PC-9 (cell line): Measurements from ENCODE around the gene CALN1. TPM values are rescaled to one million over a fixed set of nuclear protein-coding genes. Genes with fewer than 3 reads are reported as not detected.
"Not testable (repeated sequence)": the region's sequence is repeated elsewhere in the genome, so short reads cannot be mapped to it uniquely, and the experiment has no call there.

Experiments used
- BruUV-seq: library from RNA; stranded (reverse); fragments of 400-500 nt; replicated peaks from 2 replicates; lab custom pipeline; 2021; lab: Mats Ljungman, UMichigan
- CTCF ChIA-PET: fragments of 300-600 bp; sonication (Branson Sonifier 250); formaldehyde crosslinking; loops from one replicate; lab custom pipeline; 2022; ENCODE audit warnings: antibody characterized with exemption; lab: Charles Lee
- POLR2A ChIA-PET: fragments of 300-600 bp; sonication (Branson Sonifier 250); formaldehyde crosslinking; loops from one replicate; lab custom pipeline; 2022; ENCODE audit warnings: antibody characterized with exemption; ENCODE audit not compliant: unreplicated experiment; lab: Charles Lee
- DNase-seq, 2 experiments: peaks; one replicate each; pipeline versions ENCODE4 v3.0.0 to v3.0.0-alpha.2; 2015 to 2022; ENCODE audit warnings: mixed read lengths in 1 of 2
- H2AFZ ChIP-seq: fragments of 200-600 bp; sonication (generic); 2 replicates; pipeline ENCODE4 v1.8.1; 2017; ENCODE audit warnings: antibody characterized with exemption
- H3F3A ChIP-seq: fragments of 200-600 bp; sonication (generic); 2 replicates; pipeline ENCODE4 v1.8.1; 2017; ENCODE audit warnings: antibody characterized with exemption, mild to moderate bottlenecking, low read depth; ENCODE audit not compliant: insufficient read depth
- H3K27ac ChIP-seq: fragments of 200-600 bp; sonication (generic); 2 replicates; pipeline ENCODE4 v1.6.1; 2016; ENCODE audit warnings: mixed run types
- H3K27me3 ChIP-seq: fragments of 200-600 bp; sonication (generic); 2 replicates; pipeline ENCODE4 v1.6.1; 2016; ENCODE audit warnings: low read depth, mixed run types; ENCODE audit not compliant: insufficient read depth
- H3K36me3 ChIP-seq: fragments of 200-600 bp; sonication (generic); 2 replicates; pipeline ENCODE4 v1.6.1; 2016; ENCODE audit warnings: low read depth, mixed run types
- H3K4me1 ChIP-seq: fragments of 200-600 bp; sonication (generic); replicated peaks from 2 replicates; pipeline ENCODE4 v1.6.1; 2016; ENCODE audit warnings: mixed run types; ENCODE audit not compliant: insufficient read depth
- H3K4me2 ChIP-seq: fragments of 200-600 bp; sonication (generic); 2 replicates; pipeline ENCODE4 v1.6.1; 2017; ENCODE audit warnings: mixed run types
- H3K4me3 ChIP-seq: fragments of 200-600 bp; sonication (generic); 2 replicates; pipeline ENCODE4 v1.6.1; 2016; ENCODE audit warnings: mixed run types
- H3K79me2 ChIP-seq: fragments of 200-600 bp; sonication (generic); 2 replicates; pipeline ENCODE4 v1.6.1; 2017; ENCODE audit warnings: low read depth, mixed run types
- H3K9me2 ChIP-seq: fragments of 200-600 bp; sonication (generic); 2 replicates; pipeline ENCODE4 v1.8.1; 2017; ENCODE audit warnings: mild to moderate bottlenecking; ENCODE audit not compliant: insufficient read depth
- H3K9me3 ChIP-seq: fragments of 200-600 bp; sonication (generic); 2 replicates; pipeline ENCODE4 v1.8.1; 2016; ENCODE audit warnings: low read depth; ENCODE audit not compliant: insufficient read depth
- H4K20me1 ChIP-seq: fragments of 200-600 bp; sonication (generic); 2 replicates; pipeline ENCODE4 v1.8.1; 2017; ENCODE audit not compliant: insufficient read depth
- EZH2 ChIP-seq: fragments of 200-600 bp; sonication (generic); IDR thresholded peaks from 2 replicates; pipeline ENCODE4 v1.8.0; 2017; ENCODE audit warnings: antibody characterized with exemption, low read depth
- intact Hi-C: fragments of 100-400 bp; cut with micrococcal nuclease; formaldehyde crosslinking; loops from one replicate; pipeline ENCODE4 v1.10.0; 2022; ENCODE audit not compliant: unreplicated experiment
- total RNA-seq: library from RNA; stranded (reverse); gene quantifications from 2 replicates; pipeline ENCODE4 v1.2.3, GENCODE V29; 2021
- TF ChIP-seq, protein P1 (sequence below): fragments of 200-600 bp; sonication (generic); conservative IDR thresholded peaks from 2 replicates; pipeline ENCODE4 v1.6.1; 2017; ENCODE audit warnings: mixed run types, antibody characterized with exemption, mild to moderate bottlenecking, moderate library complexity

The CALN1 gene
- total RNA-seq, 1 experiment from 2014 or later: not detected

DNA sequence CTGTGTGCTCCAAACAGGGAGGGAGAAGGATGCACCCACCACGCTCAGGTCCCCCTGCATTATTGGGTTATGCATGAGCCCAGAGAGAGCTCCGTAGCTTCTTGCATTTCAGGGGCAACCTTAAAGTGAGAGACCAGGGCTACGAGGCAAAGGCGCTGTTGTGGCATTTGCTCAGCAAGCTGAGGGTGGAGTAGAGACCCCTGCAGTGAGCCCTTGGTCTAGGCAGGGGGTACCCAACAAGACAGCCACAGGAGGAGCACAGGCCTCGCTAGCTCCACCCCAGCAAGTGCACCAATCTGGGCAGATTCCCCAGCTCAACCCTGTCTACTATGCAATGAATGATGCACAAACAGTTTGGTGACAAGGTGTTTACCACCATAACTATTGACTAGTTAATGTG, 198.4 kb downstream of the CALN1 start:
- ChIA-PET POLR2A (no interaction called here), CTCF (no interaction called here)
- Histone ChIP-seq H3F3A (no peaks in the 10 kb centered on the region), H3K79me2 (no peaks in the 10 kb centered on the region), H3K36me3 (no peaks in the 10 kb centered on the region), H3K4me2 (no peak overlapping the region), H3K4me1 (no peaks in the 10 kb centered on the region), H4K20me1 (no peaks in the 10 kb centered on the region), H3K9me3 (no peaks in the 10 kb centered on the region), H3K27ac (no peak overlapping the region), H2AFZ (no peak overlapping the region), H3K27me3 (peaks cover 23% of the 10 kb centered on the region; the same call in 1 of the 2 replicates), H3K4me3 (no peak overlapping the region), H3K9me2 (no peaks in the 10 kb centered on the region)
- TF ChIP-seq, protein P1, sequence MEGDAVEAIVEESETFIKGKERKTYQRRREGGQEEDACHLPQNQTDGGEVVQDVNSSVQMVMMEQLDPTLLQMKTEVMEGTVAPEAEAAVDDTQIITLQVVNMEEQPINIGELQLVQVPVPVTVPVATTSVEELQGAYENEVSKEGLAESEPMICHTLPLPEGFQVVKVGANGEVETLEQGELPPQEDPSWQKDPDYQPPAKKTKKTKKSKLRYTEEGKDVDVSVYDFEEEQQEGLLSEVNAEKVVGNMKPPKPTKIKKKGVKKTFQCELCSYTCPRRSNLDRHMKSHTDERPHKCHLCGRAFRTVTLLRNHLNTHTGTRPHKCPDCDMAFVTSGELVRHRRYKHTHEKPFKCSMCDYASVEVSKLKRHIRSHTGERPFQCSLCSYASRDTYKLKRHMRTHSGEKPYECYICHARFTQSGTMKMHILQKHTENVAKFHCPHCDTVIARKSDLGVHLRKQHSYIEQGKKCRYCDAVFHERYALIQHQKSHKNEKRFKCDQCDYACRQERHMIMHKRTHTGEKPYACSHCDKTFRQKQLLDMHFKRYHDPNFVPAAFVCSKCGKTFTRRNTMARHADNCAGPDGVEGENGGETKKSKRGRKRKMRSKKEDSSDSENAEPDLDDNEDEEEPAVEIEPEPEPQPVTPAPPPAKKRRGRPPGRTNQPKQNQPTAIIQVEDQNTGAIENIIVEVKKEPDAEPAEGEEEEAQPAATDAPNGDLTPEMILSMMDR: no peak
- no peak for TF ChIP-seq EZH2
- DNase-seq: no peak
- intact Hi-C loops: no loop called here
- no TSS peak for BruUV-seq

DNA sequence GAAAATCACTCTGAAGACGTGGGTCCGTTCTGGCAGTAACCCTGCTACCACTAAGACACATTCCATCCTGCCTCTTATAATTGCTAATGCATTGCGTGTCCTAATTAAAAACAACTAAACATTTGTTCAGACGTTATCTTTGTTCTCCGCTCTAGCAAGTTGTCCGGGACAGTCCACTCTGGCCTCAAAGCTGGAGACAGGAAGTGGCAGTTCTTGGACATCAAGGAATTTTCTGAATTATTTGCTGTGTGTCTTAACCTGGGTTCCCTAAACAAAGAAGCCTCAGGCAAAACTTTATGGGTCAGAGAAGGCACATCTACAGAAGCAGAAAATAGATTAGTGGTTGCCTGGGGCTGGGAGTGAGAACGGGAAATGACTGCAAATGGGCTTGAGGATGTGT, 199.1 kb downstream of the CALN1 start:
- Histone ChIP-seq H3K36me3 (no peaks in the 10 kb centered on the region), H4K20me1 (no peaks in the 10 kb centered on the region), H3K4me3 (no peak overlapping the region), H3K4me1 (no peaks in the 10 kb centered on the region), H3K9me2 (no peaks in the 10 kb centered on the region), H3K27ac (no peak overlapping the region), H3K9me3 (no peaks in the 10 kb centered on the region), H3K79me2 (no peaks in the 10 kb centered on the region), H2AFZ (no peak overlapping the region), H3F3A (no peaks in the 10 kb centered on the region), H3K4me2 (no peak overlapping the region), H3K27me3 (peaks cover 23% of the 10 kb centered on the region; the same call in 1 of the 2 replicates)
- CTCF ChIA-PET: no interaction called here
- TF ChIP-seq, protein P1: no peak
- TF ChIP-seq EZH2: no peak
- POLR2A ChIA-PET: no interaction called here
- no peak for DNase-seq
- intact Hi-C loops: no loop called here
- BruUV-seq: no TSS peak

DNA sequence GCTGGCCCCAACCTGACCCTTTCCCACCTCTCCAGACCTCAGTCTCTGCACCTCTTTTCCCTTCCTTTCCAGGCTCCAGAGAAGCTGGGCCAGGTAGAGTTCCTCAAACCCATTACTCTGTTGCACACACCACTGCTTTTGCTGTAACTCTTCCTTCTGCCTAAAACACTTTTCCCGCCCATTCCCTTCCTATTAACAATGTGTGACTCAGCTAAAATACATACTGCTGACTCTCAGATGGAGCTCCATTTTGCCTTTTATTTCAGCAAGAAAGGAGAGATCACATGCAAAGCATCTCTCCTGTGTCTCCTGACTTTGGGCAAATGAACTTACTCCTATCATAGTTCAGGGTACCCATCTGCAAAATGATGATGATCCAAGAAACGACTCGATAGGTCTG, 201.0 kb downstream of the CALN1 start:
- intact Hi-C loops: no loop called here
- ChIA-PET CTCF (no interaction called here), POLR2A (no interaction called here)
- H2AFZ ChIP-seq: no peak overlapping the region
- H3K27ac ChIP-seq: no peak overlapping the region
- BruUV-seq: no TSS peak
- peaks cover 33% of the 10 kb centered on the region for H3K27me3 ChIP-seq
- H3K4me3 ChIP-seq: no peak overlapping the region
- H3K9me2 ChIP-seq: no peaks in the 10 kb centered on the region
- no peaks in the 10 kb centered on the region for H3K4me1 ChIP-seq
- no peaks in the 10 kb centered on the region for H3K36me3 ChIP-seq
- H3K4me2 ChIP-seq: no peak overlapping the region
- no peaks in the 10 kb centered on the region for H3K79me2 ChIP-seq
- DNase-seq: no peak
- TF ChIP-seq, protein P1: no peak
- no peak for TF ChIP-seq EZH2
- no peaks in the 10 kb centered on the region for H4K20me1 ChIP-seq
- H3K9me3 ChIP-seq: no peaks in the 10 kb centered on the region
- no peaks in the 10 kb centered on the region for H3F3A ChIP-seq

DNA sequence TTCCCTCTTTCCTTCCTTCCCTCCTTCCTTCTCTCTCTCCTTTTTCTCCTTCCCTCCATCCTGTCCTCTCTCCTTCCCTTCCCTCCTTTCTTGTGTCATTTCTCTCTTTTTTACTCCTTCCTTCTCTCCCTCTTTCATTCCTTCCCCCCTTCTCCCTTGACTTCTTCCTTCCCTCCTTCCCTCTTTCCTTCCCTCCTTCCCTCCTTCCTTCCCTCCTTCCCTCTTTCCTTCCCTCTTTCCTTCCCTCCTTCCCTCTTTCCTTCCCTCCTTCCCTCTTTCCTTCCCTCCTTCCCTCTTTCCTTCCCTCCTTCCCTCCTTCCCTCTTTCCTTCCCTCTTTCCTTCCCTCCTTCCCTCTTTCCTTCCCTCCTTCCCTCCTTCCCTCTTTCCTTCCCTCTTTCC, 203.1 kb downstream of the CALN1 start:
- H3K4me1 ChIP-seq, H3K79me2 ChIP-seq, H3K4me3 ChIP-seq, H3K36me3 ChIP-seq, POLR2A ChIA-PET, H2AFZ ChIP-seq, H3K4me2 ChIP-seq, H3F3A ChIP-seq, H3K9me2 ChIP-seq, H3K9me3 ChIP-seq, CTCF ChIA-PET, BruUV-seq, H3K27ac ChIP-seq, DNase-seq, H4K20me1 ChIP-seq, intact Hi-C loops: not testable (repeated sequence)
- H3K27me3 ChIP-seq: peaks cover 26% of the 10 kb centered on the region
